Body of pancreas (tissue), 4 donors: ENCODE results near the gene TMEM158.

Source experiments
- POLR2A ChIP-seq, 3 donors: fragments of 450-650 bp; IDR thresholded peaks; one replicate each; pipeline ENCODE4 v1.6.1; 2016; ENCODE audit warnings: antibody characterized with exemption in 3 of 3, mild to moderate bottlenecking in 2 of 3
- TF ChIP-seq, protein P1 (sequence below), 7 experiments: fragments of 450-650 bp in 4 of 7; fragments of 200-600 bp in 3 of 7; sonication (generic) in 3 of 7; IDR thresholded peaks; one replicate each; pipeline ENCODE4 v1.5.1; 2016 to 2019; ENCODE audit warnings: antibody characterized with exemption in 7 of 7

DNA sequence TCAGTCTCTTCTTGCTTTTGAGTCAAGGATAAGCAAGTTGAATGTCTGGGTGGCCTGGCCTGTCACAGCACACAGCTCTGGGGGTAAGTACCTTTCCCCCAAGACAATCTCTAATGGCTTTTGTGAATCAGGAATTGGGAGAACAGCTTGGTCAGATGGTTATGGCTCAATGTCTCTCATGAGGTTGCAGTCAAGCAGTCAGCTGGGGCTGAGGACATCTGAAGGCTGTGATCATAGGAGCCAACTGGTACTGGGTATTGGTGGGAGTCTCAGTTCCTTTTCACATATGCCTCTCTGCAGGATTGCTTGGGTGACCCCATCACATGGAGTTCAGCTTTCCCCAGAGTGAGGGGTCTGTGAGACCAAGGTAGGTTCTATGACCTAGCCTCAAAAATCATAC is 33.0 kb upstream of the TMEM158 start:
- TF ChIP-seq POLR2A (IDR thresholded peaks at IDR 0.05) = no peak
- TF ChIP-seq, protein P1, sequence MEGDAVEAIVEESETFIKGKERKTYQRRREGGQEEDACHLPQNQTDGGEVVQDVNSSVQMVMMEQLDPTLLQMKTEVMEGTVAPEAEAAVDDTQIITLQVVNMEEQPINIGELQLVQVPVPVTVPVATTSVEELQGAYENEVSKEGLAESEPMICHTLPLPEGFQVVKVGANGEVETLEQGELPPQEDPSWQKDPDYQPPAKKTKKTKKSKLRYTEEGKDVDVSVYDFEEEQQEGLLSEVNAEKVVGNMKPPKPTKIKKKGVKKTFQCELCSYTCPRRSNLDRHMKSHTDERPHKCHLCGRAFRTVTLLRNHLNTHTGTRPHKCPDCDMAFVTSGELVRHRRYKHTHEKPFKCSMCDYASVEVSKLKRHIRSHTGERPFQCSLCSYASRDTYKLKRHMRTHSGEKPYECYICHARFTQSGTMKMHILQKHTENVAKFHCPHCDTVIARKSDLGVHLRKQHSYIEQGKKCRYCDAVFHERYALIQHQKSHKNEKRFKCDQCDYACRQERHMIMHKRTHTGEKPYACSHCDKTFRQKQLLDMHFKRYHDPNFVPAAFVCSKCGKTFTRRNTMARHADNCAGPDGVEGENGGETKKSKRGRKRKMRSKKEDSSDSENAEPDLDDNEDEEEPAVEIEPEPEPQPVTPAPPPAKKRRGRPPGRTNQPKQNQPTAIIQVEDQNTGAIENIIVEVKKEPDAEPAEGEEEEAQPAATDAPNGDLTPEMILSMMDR (IDR thresholded peaks at IDR 0.05) = no peak
